Vagina (tissue), 2 donors: ENCODE data around the gene GLCE.

Source experiments
- POLR2AphosphoS5 ChIP-seq, 2 donors: sonication (generic); formaldehyde crosslinking; IDR thresholded peaks; one replicate each; pipeline ENCODE4 v1.9.0; 2017; ENCODE audit warnings: antibody characterized with exemption in 2 of 2, mild to moderate bottlenecking in 2 of 2, low read depth in 1 of 2; ENCODE audit not compliant: insufficient read depth in 1 of 2
- TF ChIP-seq, protein P1 (sequence below), 3 experiments: fragments of 450-650 bp in 2 of 3; fragments of 200-600 bp in 1 of 3; sonication (generic) in 1 of 3; IDR thresholded peaks; one replicate each; pipeline ENCODE4 v1.5.1; 2017 to 2019; ENCODE audit warnings: antibody characterized with exemption in 3 of 3, mild to moderate bottlenecking in 2 of 3, moderate library complexity in 2 of 3

DNA sequence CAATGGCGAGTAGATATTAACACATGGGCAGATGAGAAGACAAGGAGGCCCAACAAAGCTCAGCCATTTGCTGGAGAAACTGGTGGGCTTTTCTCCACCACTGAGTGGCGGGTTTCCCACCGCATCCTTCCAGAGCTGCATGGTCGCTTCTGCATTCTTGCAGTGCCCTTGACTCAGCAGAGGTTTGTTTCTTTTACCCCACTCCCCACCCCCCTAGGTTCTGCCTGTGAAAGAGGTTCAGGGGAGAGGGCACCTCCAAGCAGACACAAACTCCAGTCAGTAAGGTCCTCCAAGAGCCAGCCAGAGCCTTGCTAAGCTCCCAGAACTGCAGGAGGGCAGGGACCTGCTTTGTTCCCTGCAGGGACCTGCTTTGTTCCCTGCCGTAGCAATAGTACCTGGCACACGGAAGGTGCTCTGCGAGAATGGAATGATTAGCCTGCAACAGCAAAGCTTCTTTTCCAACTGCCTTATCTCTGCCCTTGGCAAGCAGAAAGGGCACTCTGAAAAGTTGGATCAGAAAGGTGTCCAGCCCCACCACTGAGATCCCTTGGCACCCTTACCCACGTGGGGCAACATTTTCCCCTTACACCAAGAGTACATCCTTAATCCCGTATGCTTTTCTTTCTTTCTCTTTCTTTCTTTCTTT lies 139.6 kb downstream of the GLCE start:
- TF ChIP-seq POLR2AphosphoS5 (IDR thresholded peaks at IDR 0.05; ENCODE audit: insufficient read depth in 1 of 2, low read depth in 1 of 2): no peak
- TF ChIP-seq, protein P1, sequence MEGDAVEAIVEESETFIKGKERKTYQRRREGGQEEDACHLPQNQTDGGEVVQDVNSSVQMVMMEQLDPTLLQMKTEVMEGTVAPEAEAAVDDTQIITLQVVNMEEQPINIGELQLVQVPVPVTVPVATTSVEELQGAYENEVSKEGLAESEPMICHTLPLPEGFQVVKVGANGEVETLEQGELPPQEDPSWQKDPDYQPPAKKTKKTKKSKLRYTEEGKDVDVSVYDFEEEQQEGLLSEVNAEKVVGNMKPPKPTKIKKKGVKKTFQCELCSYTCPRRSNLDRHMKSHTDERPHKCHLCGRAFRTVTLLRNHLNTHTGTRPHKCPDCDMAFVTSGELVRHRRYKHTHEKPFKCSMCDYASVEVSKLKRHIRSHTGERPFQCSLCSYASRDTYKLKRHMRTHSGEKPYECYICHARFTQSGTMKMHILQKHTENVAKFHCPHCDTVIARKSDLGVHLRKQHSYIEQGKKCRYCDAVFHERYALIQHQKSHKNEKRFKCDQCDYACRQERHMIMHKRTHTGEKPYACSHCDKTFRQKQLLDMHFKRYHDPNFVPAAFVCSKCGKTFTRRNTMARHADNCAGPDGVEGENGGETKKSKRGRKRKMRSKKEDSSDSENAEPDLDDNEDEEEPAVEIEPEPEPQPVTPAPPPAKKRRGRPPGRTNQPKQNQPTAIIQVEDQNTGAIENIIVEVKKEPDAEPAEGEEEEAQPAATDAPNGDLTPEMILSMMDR (IDR thresholded peaks at IDR 0.05): no peak
